GM18511 (cell line): ENCODE measurements around the gene GALNTL6.

Experiments
- ATAC-seq: cut with Tn5 transposase; IDR thresholded peaks from one replicate; pipeline ENCODE4 v1.9.1; 2021; ENCODE audit warnings: mild to moderate bottlenecking, moderate library complexity; ENCODE audit not compliant: unreplicated experiment

The GALNTL6 gene

GRCh38 chr4:171983935-171984805 lies 171.0 kb downstream of the GALNTL6 start:
- no peak for ATAC-seq

DNA sequence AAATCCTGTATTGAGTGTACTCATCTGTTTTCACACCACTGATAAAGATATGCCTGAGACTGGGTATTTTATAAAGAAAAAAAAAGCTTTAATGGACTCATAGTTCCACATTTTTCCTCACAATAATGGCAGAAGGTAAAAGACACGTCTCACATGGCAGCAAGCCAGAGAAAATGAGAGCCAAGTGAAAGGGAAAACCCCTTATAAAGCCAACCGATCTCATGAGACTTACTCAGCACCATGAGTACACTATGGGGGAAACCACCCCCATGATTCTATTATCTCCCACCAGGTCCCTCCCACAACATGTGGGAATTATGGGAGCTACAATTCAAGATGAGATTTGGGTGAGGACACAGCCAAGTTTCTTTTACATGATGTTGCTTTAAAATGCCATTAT lies 171.9 kb downstream of the GALNTL6 start:
- ATAC-seq: no peak

DNA sequence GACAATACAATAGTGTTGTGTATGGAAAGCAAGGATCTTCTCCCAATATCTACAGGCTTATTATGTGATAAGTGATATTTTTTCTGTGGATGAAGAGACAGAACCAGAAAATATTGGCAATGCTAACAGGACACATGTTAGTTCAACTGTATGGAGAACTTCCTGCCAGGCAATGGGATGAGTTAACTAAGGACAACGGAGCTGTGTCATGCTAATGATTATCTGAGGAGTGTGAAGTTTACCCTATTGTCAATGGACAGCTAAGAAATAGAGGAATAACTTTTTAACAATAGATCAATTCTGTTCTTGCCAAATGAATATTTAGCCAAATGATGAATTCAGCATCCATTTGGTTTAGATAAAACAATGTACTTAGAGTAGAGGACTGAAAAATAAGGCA lies 180.0 kb downstream of the GALNTL6 start:
- no peak for ATAC-seq

GRCh38 chr4:172007889-172008288 lies 194.7 kb downstream of the GALNTL6 start:
- ATAC-seq: no peak

GRCh38 chr4:172009446-172010230 lies 196.4 kb downstream of the GALNTL6 start:
- ATAC-seq: no peak

GRCh38 chr4:172011196-172011595 lies 198.0 kb downstream of the GALNTL6 start:
- ATAC-seq: no peak

- no peak for ATAC-seq
These were observed 205.2 kb downstream of the GALNTL6 start for GRCh38 chr4:172018358-172018757.

DNA sequence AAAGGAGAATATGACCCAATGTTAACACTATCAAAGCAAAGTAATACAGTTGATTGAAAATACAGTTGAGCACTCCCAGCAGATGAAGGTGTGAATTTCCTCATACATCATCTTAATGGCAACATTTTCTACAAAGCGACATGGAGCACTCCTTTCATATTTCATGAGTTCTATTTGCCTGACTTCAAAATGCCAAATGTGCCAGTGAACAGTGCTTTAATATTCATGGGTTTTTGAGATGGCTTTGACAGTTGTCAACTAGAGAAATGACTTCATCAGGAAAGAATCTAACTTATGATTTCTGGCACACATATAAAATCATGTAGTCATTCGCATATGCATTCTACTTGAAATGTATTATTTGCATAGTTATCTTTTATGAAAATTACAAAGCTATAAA lies 222.4 kb downstream of the GALNTL6 start:
- ATAC-seq: no peak

DNA sequence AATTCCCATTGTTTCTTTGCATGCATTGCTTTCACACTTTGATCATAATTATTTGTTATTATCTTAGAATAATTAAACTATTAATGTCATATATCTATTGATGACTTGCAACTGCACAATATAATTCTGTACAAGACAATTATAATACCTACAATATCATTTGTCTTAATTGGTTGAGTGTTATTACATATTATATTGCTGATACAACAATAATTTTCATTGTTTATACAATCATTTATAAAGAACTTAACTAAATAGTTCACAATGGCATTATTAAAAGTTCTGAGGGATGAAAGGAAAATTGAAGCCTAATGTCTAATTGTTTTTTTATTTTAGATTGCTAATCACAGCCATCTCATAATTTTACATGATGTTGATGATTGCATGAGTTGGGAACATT lies 227.6 kb downstream of the GALNTL6 start:
- ATAC-seq: no peak

GRCh38 chr4:172042714-172043114 lies 229.5 kb downstream of the GALNTL6 start:
- peak; percentile 72 for ATAC-seq

- ATAC-seq: no peak
These were observed 232.8 kb downstream of the GALNTL6 start for GRCh38 chr4:172045981-172046380.

DNA sequence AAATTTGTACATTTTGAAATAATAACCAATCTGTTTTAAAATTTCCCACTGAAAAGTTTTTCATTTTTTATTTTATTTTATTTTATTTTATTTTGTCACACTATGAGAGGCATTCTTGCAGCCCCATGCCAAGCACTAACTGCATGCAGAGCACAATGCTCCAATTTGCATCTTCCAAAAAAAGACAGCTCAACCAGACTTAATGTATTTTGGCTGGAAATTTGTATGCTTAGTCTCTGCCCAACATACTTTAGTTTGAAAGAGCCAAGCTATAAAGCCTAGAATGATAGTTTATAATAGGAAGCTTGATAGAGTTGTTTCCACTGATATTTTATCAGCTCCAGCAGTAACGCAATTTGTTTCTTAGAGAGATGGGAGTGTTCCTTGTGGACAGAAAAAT lies 235.5 kb downstream of the GALNTL6 start:
- ATAC-seq: no peak

DNA sequence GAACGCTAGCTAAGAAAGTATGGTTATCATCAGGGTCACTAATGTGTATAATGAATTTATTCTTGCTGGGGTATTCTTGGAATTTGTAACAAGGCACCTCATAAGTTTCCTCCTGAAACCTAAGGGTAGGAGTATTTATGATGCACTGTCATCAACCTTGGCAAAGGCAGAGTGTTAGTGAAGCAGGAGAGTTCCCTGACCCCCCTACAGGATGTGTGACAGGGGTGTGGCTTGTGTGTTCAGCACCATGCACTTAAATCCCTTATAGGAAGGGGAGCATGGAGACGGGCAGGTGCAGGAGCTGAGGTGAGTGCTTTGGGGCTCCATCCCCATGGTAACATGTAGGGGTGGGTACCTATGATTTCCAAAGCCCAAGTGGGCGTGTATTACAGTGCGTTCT lies 237.7 kb downstream of the GALNTL6 start:
- ATAC-seq: no peak

- ATAC-seq: peak; percentile 94
These were observed 241.8 kb downstream of the GALNTL6 start for GRCh38 chr4:172055046-172055445.

- ATAC-seq: peak; percentile 26
These were observed 242.3 kb downstream of the GALNTL6 start for GRCh38 chr4:172055498-172055897.

DNA sequence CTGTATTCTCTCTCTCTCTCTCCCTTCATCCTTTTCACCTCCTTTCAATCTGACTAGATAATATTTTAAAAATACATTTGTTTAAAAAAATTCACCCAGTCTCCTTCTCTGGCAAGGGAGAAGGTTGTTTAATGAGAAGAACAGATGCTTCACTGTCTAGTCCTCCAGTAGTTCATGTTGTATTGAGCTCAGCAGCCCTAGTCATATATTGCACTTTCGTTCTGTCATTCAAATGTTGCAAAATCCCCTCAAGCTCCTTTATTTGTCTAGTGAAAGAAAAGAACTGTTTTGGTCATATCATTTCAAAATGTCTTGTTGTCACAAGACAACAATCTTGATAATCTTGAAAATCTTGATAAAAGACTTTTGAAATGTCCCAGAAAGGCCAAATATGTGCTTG lies 248.0 kb downstream of the GALNTL6 start:
- peak; percentile 69 for ATAC-seq

GRCh38 chr4:172068506-172068905 lies 255.3 kb downstream of the GALNTL6 start:
- ATAC-seq: no peak

DNA sequence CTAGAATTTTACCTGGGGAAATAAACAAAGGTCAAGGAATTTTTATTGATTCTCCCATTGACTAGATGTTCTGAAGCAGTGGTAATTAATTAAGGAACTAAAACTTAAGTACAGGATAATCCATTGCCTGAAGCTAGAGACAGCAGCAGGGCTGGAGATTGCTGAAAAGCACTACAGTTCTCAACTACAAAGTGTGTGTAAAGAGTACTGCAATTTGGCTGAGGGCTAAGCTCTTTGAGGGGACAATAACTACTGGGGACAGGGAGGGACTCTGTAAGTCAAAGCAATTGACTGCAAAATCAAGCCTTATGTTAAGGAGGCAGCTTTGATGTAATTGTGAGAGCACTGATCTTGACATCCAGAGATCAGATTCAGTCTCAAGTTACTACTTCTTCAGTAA lies 260.4 kb downstream of the GALNTL6 start:
- no peak for ATAC-seq

- no peak for ATAC-seq
These were observed 270.1 kb downstream of the GALNTL6 start for GRCh38 chr4:172083272-172083671.

- no peak for ATAC-seq
These were observed 275.4 kb downstream of the GALNTL6 start for GRCh38 chr4:172088556-172088955.

DNA sequence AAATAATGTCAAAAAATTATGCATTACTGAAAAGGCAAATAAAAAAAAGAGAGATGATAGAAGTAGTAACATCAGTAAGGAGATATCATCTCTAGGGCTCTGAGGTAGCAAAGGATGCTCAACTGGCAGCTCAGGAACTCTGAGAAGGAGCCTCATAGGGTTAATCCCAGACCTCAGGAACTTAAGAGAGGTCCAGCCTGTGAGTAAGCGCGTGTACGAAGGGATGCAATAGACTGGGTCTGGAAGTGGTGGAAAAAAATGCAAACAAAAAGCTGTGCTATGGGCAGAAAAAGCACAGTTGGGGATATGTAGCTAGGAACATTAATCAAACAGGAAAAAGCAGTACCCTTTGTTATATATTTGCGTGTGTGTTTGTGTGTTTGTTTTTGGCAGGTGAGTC lies 282.0 kb downstream of the GALNTL6 start:
- ATAC-seq: no peak

DNA sequence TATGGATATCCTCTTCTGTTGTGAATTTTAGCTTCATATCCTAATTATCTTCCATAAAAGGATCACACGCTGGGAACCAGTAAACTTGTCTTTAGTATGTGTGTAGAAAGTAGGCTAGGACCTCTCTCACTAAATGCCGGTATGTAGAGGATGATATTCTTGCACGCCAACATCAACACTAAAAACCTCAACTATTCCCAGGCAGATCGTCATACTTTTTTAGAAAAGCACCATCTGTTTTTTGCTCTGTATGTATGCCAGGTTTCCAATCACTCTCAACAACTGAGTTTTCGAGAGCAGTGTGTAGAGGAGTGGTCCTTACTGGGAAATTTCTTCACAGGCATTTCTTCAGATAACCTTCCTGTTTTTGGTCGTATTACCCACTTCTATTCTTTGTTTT lies 283.6 kb downstream of the GALNTL6 start:
- ATAC-seq: no peak
